Osteoblast (primary cell): ENCODE measurements around the gene GALNT16. TPM values are rescaled to one million over a fixed set of nuclear protein-coding genes. Genes with fewer than 3 reads are reported as not detected.
A peak's percentile ranks its signal among the peaks of the same experiment; 100 is the strongest.

Source experiments
- DNase-seq: peaks from one replicate; pipeline ENCODE4 v3.0.0; 2011; ENCODE audit warnings: low spot score, mixed read lengths; ENCODE audit not compliant: insufficient read length; ENCODE audit errors: missing footprints
- H2AFZ ChIP-seq: 2 replicates; pipeline ENCODE4 v1.6.0; 2011; ENCODE audit warnings: mild to moderate bottlenecking, low read length
- H3K27ac ChIP-seq: 2 replicates; pipeline ENCODE4 v1.5.1; 2011; ENCODE audit warnings: mild to moderate bottlenecking, low read depth, low read length, moderate library complexity
- H3K27me3 ChIP-seq: 2 replicates; pipeline ENCODE4 v1.6.0; 2012; ENCODE audit warnings: mild to moderate bottlenecking, control low read depth, inconsistent platforms, low read length, moderate library complexity; ENCODE audit not compliant: insufficient read depth
- H3K36me3 ChIP-seq: 2 replicates; pipeline ENCODE4 v1.5.1; 2011; ENCODE audit warnings: mild to moderate bottlenecking, low read length, control low read depth, moderate library complexity; ENCODE audit not compliant: insufficient read depth
- H3K4me1 ChIP-seq: 2 replicates; pipeline ENCODE4 v1.5.1; 2011; ENCODE audit warnings: mild to moderate bottlenecking, low read length, control low read depth, moderate library complexity; ENCODE audit not compliant: insufficient read depth
- H3K4me2 ChIP-seq: 2 replicates; pipeline ENCODE4 v1.6.0; 2011; ENCODE audit warnings: mild to moderate bottlenecking, low read length; ENCODE audit not compliant: insufficient read depth
- H3K4me3 ChIP-seq: fragments of 200-600 bp; sonication (generic); 3 replicates; pipeline ENCODE4 v1.5.1; 2012; ENCODE audit warnings: mild to moderate bottlenecking, low read length, inconsistent platforms; ENCODE audit not compliant: insufficient read depth
- H3K79me2 ChIP-seq: 2 replicates; pipeline ENCODE4 v1.6.0; 2012; ENCODE audit warnings: mild to moderate bottlenecking, low read length, control low read depth, inconsistent platforms; ENCODE audit not compliant: insufficient read depth
- H3K9me3 ChIP-seq: 2 replicates; pipeline ENCODE4 v1.5.1; 2011; ENCODE audit warnings: low read depth, low read length, control low read depth
- H4K20me1 ChIP-seq: 2 replicates; pipeline ENCODE4 v1.6.0; 2012; ENCODE audit warnings: mild to moderate bottlenecking, low read length, control low read depth; ENCODE audit not compliant: insufficient read depth
- total RNA-seq: library from RNA; depleted of rRNA; stranded (reverse); fragments of >200 nt; gene quantifications from 2 replicates; pipeline ENCODE4 v1.2.3, GENCODE V29; 2012
- TF ChIP-seq, protein P1 (sequence below): IDR thresholded peaks from 2 replicates; pipeline ENCODE4 v1.5.1; 2011; ENCODE audit warnings: mild to moderate bottlenecking, low read depth, low read length, moderate library complexity; ENCODE audit errors: extremely low read depth

Gene GALNT16
- total RNA-seq, 1 donor = 4.0 TPM

DNA sequence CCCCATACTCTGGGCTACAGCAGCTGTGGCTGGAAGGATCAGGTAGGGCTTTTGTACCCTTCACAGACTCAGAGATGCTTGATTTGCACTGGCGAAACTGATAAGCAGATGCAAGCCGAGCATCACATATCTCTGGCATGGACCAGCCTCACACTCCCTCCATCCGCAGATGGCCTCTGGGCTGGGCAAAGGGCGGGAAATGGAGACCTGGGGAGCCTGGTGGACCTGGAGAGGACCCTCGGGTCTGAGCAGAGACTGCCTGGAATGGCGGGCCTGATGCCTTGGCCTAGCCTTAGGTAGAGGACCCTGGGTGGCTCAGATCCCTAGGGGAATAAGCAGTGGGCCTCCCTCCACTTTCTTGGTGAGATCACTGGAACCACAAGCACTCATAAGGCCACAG, 53.2 kb downstream of the GALNT16 start:
- H3K27ac ChIP-seq = no peak overlapping the region
- no peak overlapping the region for H2AFZ ChIP-seq
- H4K20me1 ChIP-seq = no peaks in the 10 kb centered on the region
- H3K9me3 ChIP-seq = no peaks in the 10 kb centered on the region
- TF ChIP-seq, protein P1, sequence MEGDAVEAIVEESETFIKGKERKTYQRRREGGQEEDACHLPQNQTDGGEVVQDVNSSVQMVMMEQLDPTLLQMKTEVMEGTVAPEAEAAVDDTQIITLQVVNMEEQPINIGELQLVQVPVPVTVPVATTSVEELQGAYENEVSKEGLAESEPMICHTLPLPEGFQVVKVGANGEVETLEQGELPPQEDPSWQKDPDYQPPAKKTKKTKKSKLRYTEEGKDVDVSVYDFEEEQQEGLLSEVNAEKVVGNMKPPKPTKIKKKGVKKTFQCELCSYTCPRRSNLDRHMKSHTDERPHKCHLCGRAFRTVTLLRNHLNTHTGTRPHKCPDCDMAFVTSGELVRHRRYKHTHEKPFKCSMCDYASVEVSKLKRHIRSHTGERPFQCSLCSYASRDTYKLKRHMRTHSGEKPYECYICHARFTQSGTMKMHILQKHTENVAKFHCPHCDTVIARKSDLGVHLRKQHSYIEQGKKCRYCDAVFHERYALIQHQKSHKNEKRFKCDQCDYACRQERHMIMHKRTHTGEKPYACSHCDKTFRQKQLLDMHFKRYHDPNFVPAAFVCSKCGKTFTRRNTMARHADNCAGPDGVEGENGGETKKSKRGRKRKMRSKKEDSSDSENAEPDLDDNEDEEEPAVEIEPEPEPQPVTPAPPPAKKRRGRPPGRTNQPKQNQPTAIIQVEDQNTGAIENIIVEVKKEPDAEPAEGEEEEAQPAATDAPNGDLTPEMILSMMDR = no peak
- no peaks in the 10 kb centered on the region for H3K79me2 ChIP-seq
- H3K4me3 ChIP-seq = no peak overlapping the region
- H3K27me3 ChIP-seq = peaks cover 12% of the 10 kb centered on the region
- H3K4me1 ChIP-seq = peaks cover 13% of the 10 kb centered on the region
- H3K36me3 ChIP-seq = no peaks in the 10 kb centered on the region
- no peak overlapping the region for H3K4me2 ChIP-seq
- DNase-seq = no peak

DNA sequence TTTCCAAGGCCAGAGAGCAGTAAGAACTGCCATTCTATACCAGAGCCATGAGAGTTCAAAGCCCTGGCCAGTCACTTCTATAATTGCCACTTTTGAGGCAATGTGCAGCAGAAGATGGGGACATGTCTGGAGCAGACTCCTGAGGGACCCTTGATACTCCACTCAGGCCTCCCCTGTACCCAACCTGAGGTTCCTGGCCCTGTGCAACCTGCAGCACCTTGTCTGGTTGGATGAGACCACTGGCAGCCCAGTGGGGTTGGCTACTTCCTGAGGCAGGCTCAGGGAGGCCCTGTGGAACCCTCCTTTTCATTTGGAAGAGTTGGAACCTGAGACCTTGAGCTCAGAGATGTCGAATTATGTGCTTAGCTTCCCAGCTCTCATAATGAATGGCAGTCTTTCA, 54.4 kb downstream of the GALNT16 start:
- Histone ChIP-seq H3K27ac (no peak overlapping the region), H2AFZ (no peak overlapping the region)
- TF ChIP-seq, protein P1 = no peak

DNA sequence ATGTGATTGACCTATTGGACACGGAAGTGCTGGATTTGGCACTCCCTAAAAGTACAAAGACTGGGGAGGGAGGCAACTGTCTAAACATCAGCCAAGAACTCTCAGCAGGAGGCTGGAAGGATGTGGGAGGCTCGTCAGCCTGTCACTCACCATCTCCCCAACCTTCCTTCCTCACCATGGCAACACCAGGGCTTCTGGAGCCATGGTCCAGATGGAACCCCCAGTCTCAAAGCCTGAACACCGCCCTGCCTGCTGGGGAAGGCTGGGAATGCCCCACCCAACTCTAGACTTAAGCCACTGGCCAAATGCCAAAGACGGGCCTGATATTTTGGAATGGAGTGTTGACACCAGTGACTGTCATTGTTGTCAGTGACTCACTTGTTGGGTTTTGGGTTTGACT, 55.3 kb downstream of the GALNT16 start:
- no peaks in the 10 kb centered on the region for H3K9me3 ChIP-seq
- H3K4me2 ChIP-seq = no peak overlapping the region
- peaks cover 3% of the 10 kb centered on the region for H3K27me3 ChIP-seq
- no peak overlapping the region for H3K4me3 ChIP-seq
- H3K4me1 ChIP-seq = peaks cover 13% of the 10 kb centered on the region
- H3K36me3 ChIP-seq = no peaks in the 10 kb centered on the region
- no peak for DNase-seq
- no peaks in the 10 kb centered on the region for H4K20me1 ChIP-seq
- H3K79me2 ChIP-seq = no peaks in the 10 kb centered on the region
- no peak overlapping the region for H2AFZ ChIP-seq
- TF ChIP-seq, protein P1 = no peak
- no peak overlapping the region for H3K27ac ChIP-seq

More for the DNA sequence above, 54.4 kb downstream of the GALNT16 start:
- Histone ChIP-seq H3K4me3 (no peak overlapping the region), H3K27me3 (peaks cover 3% of the 10 kb centered on the region), H3K4me1 (peaks cover 13% of the 10 kb centered on the region), H3K79me2 (no peaks in the 10 kb centered on the region), H3K9me3 (no peaks in the 10 kb centered on the region), H3K4me2 (no peak overlapping the region), H4K20me1 (no peaks in the 10 kb centered on the region), H3K36me3 (no peaks in the 10 kb centered on the region)
- no peak for DNase-seq

DNA sequence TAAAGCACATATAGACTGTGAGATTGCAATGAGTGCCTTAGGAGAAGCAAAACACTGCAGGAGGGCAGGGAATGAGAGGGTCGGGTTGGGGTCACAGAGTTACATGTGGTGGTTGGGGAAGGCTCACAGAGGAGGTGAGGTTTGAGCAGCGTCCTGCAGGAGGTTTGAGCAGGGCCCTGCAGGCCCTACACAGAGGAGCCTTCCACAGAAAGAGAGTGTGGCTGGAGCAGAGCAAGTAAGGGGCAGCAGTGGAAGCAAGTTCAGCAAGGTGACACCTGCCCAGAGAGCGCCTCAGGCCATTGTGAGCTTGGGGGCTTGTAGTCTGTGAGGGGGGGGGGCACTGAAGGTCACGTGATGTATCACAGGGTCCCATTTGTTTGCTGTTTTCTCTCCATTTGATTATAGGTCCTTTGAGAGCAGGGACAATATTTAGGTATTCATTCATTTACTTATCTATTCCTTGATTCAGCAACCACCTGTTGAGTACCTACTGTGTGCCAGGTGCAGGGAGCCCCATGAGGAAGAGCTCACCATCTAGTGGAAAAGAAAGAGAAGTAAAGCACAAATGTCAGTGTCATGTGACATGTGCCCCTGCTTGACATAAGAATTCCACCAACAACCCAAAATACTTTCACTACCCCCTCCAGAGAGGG, 56.6 kb downstream of the GALNT16 start:
- Histone ChIP-seq H3K4me2 (peak overlapping the region; percentile 43), H3K4me3 (no peak overlapping the region), H3K4me1 (peaks cover 13% of the 10 kb centered on the region), H3K79me2 (no peaks in the 10 kb centered on the region), H3K27ac (no peak overlapping the region), H4K20me1 (no peaks in the 10 kb centered on the region), H3K36me3 (no peaks in the 10 kb centered on the region), H3K27me3 (no peaks in the 10 kb centered on the region), H3K9me3 (no peaks in the 10 kb centered on the region), H2AFZ (no peak overlapping the region)
- TF ChIP-seq, protein P1 = no peak
- no peak for DNase-seq
